GM21367 (cell line): ENCODE measurements around the gene DNAJB2.
A peak's percentile ranks its signal among the peaks of the same experiment; 100 is the strongest.
"Not testable (repeated sequence)": the region's sequence is repeated elsewhere in the genome, so short reads cannot be mapped to it uniquely, and the experiment has no call there.

Experiments
- ATAC-seq: cut with Tn5 transposase; IDR thresholded peaks from one replicate; pipeline ENCODE4 v1.9.1; 2021; ENCODE audit not compliant: unreplicated experiment

DNAJB2 gene

GRCh38 chr2:219254590-219255201 lies 24.5 kb upstream of the DNAJB2 start:
- ATAC-seq, result peak; percentile 16

GRCh38 chr2:219258942-219259341 lies 20.2 kb upstream of the DNAJB2 start:
- ATAC-seq, result not testable (repeated sequence)

GRCh38 chr2:219261024-219261855 lies 17.9 kb upstream of the DNAJB2 start:
- ATAC-seq, result no peak

DNA sequence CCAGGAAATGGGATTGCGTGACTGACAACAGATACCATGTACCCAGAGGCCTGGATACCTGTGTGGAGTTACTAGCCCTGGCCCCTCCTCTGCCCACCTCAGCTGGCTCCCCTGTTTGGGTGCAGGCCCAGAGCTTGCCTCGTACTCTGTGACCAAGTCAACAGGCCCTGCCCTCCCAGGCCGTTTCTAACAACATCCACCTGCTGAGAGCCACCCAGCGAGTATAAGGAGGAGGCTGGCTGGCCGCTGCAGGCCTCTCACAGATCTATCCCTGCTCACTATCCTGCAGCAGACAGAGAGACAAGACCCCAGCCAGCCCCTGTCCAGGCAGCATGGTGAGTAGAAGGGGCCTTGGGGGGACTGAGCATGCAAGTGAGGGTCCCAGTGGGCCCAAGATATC lies 12.9 kb upstream of the DNAJB2 start:
- no peak for ATAC-seq

DNA sequence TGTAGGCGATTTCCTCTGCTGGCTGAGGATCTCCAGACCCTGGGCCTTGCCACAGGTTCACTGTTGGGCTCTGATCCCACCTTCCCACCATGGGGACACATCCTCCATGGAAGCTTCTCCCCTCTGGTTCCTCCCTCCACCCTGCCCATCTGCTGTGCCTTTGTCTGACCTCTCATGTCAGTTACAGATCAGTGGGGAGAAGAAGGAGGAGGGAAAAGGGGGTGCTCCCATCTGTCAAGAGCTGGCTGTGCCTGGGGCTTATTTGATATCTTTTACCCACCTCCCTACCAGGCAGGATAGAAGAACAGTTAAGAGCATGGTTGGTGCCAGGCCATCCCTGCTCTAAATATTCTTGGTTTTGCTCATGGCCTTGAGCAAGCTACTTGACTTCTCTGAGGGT lies 12.3 kb upstream of the DNAJB2 start:
- no peak for ATAC-seq

DNA sequence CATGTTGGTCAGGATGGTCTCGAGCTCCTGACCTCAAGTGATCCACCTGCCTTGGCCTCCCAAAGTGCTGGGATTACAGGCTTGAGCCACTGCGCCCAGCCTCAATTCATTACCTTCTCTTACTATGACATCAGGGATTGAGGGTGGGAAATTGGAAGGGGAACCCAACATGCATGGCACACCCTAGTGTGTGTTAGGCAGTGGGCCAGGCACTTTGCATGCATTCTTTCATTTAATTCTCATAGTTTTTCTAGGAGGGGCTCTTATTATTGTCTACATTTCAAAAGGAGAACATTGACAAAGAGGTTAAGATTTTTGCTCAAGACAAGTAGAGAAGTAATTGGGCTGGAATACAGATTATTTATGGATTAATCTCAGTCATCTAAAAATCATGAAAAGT lies 10.9 kb upstream of the DNAJB2 start:
- ATAC-seq, result no peak

DNA sequence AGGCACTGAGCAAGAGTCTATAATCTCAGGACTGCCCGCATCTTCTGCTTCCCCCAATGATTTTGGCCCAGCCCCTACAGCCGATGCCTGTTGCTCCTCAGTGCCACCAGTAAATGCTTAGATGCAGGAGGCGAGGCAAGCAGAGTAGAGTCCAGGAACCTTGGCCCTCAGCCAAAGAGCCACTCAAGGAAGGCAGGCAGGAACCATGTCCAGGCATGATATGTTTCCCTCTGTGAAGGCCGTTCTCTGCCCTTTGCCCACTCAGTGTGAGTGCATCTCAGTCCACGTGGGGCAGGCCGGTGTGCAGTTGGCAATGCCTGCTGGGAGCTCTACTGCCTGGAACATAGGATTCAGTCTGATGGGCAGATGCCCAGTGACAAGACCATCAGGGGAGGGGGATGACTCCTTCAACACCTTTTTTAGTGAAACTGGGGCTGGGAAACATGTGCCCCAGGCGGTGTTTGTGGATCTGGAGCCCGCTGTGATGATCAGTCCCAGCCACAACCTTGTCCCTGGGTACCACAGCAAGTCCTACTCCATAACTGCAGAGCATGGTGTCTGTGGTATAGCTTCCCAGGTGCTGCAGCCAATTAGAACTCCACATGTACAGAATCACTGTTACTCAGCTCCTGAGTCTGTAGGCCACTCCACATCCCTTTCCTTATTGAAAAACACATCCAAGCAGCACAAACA lies 9.7 kb upstream of the DNAJB2 start:
- no peak for ATAC-seq

DNA sequence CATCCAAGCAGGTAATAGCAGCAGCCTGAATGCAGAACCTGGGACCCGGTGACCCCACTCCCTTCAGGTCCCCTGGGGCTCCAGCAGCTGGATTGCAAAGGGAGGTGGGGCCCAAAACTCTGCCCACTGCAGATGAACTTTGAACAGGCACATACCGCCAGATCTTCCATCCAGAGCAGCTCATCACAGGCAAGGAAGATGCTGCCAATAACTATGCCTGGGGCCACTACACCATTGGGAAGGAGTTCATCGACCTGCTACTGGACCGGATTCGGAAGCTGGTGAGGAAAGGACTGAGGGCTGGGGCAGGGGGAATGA lies 9.2 kb upstream of the DNAJB2 start:
- no peak for ATAC-seq

GRCh38 chr2:219271021-219271420 lies 8.1 kb upstream of the DNAJB2 start:
- no peak for ATAC-seq

DNA sequence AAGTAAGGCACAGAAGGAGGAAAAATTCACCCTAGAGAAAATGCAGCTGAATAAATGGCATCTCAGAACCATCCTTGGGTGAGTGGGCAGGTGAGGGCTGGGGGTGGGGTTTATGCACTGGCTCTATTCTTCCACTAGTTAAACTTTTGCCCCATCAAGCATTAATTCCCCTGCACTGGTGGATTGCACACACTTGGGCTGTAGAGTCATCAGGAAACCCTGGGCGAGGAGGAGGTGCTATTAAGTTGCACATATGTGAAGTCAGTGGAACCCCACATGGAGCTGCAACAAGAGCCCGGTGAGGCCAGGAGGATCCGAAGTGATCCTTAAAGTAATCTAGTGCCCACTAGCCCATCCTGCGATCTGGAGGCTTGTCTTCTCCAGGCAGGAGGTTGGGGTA lies 6.8 kb upstream of the DNAJB2 start:
- no peak for ATAC-seq

- ATAC-seq, result no peak
Measured at GRCh38 chr2:219272995-219273394, 6.2 kb upstream of the DNAJB2 start.

DNA sequence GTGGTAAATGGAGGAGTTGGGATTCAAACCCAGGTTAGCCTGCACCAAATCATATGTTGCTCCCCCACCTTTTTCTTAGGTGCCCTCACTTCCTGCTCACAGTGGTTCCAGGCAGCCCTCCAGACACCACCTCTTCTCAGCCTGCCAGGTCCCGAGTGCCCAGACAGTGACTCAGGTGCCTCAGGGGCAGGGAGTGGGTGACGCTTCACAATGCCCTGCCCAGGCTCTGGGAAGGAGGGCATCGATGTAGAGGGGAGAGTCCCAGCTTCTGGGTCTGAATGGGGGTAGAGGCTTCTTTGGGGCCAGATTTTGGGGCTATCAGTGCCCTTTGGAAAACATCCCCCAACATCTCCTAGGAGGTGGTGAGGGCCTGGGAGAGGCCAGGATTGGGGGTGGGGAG lies 5.2 kb upstream of the DNAJB2 start:
- no peak for ATAC-seq

- ATAC-seq, result no peak
Measured at GRCh38 chr2:219274361-219274921, 4.7 kb upstream of the DNAJB2 start.

DNA sequence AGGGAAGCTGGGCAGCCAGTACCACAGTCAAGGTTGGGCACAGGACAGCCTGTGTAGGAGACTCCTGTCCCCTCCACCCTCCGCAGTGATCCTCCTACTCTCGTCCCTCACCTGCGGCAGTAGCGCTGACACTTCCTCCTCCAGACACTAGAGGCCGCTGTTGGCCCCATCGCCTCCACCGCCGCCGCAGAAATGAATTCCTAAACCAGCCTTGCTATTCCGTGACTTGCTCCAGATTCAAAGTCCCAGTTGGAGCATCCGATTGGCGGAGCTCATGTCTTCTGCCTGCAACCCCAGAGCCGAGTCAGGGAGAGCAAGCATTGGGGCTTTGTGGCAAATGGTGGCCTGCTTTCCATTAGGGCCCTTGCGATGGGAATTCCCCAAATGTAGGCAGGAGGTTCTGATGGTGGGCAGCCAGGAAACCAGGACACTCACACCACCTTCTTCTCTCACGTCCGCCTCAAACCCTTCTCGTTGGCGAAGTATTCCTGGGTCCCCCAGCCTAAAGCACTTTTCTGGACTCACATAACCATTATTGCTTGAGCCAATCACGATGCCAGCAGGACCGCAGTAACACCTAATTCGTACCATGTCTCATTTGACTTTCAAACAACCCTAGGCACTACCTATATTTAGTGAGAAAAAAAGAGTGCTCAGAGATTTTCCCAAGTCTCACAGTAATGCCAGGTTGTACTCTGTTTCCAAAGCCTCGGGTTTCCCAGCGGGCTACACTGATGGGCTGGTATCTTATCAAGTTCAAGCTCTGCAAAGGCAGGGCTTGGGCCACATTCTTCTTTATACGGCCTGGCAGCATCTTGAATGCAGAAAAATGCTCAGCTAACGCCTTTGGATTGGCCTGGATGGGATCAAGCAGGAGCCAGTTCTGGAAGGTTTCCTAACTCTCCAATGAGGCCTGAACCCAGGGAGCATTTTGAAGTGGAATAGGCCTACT lies 1.2 kb upstream of the DNAJB2 start:
- peak; percentile 18 for ATAC-seq

DNA sequence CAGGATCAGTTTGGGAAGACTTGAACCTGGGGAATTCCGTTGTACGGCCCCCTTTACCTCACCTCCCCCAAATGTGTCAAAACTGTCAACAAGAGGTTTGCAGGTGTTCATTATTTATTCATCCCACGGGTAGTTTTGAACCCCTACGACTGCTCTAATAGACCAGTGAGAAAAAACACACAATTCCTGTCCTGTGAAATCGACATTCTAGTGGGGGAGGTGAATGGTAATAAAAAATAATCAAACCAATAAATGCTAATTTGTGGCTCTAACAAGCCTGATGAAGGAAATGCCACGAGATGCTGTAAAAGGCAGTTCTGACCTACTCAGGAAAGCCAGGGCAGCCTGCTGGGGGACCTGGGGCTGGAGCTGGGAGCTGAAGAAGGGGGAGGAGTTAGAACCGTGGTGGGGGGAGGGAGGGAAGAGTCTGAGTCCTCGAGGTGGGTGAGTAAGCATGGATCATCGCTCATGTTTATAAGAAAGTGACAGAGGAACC lies 463 bp upstream of the DNAJB2 start:
- no peak for ATAC-seq

- ATAC-seq, result no peak
Measured at GRCh38 chr2:219279916-219280516, 850 bp downstream of the DNAJB2 start.

- ATAC-seq, result no peak
Measured at GRCh38 chr2:219280651-219281050, 1.5 kb downstream of the DNAJB2 start.

GRCh38 chr2:219281588-219281987 lies 2.4 kb downstream of the DNAJB2 start:
- ATAC-seq, result no peak

DNA sequence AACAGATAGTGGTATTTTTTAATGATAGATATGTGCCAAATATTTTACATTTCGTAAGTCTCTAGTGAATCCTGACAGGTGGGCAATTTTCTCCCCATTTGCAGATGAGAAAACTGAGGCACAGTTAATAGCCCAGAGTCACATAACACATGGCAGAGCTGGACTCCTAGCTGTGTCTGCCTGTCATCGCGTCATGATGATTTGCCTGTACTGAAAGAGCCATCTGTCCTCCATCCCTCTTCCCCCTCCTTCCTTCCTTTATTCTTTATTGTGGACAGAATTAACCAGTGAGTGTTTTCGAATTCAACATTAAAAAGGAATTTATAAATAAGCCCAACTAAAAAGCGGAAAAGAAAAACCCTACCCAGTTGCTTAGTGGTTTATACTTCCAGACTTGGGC lies 3.2 kb downstream of the DNAJB2 start:
- ATAC-seq, result no peak

GRCh38 chr2:219282943-219283581 lies 3.9 kb downstream of the DNAJB2 start:
- ATAC-seq, result no peak
